H1 (cell line): Measurements from ENCODE around the gene DNAJC17. TPM values are rescaled to one million over a fixed set of nuclear protein-coding genes. Genes with fewer than 3 reads are reported as not detected.

Source experiments
- CEBPB ChIP-seq: IDR thresholded peaks from 2 replicates; pipeline ENCODE4 v1.6.1; 2012; ENCODE audit warnings: low read depth, low read length
- KDM5A ChIP-seq: fragments of 200-600 bp; IDR thresholded peaks from 2 replicates; pipeline ENCODE4 v1.7.1; 2012; ENCODE audit warnings: mild to moderate bottlenecking, low read length, inconsistent platforms, mixed read lengths
- NRF1 ChIP-seq: IDR thresholded peaks from 2 replicates; pipeline ENCODE4 v1.6.1; 2011; ENCODE audit warnings: mild to moderate bottlenecking, low read depth, low read length, improper control_type of control experiment
- PHF8 ChIP-seq: fragments of 200-600 bp; sonication (generic); conservative IDR thresholded peaks from 2 replicates; pipeline ENCODE4 v1.7.1; 2012; ENCODE audit warnings: low read depth, mild to moderate bottlenecking, inconsistent platforms, low read length, moderate library complexity
- RFX5 ChIP-seq: IDR thresholded peaks from 2 replicates; pipeline ENCODE4 v1.6.1; 2011; ENCODE audit warnings: low read depth, low read length, improper control_type of control experiment, borderline replicate concordance
- SP1 ChIP-seq: IDR thresholded peaks from 2 replicates; pipeline ENCODE4 v1.6.1; 2011; ENCODE audit warnings: low read depth, low read length
- TAF1 ChIP-seq: IDR thresholded peaks from 2 replicates; pipeline ENCODE4 v1.6.1; 2011; ENCODE audit warnings: mild to moderate bottlenecking, low read depth, low read length
- polyA plus RNA-seq, 7 experiments: library from polyadenylated mRNA; depleted of rRNA in 3 of 7; stranded (reverse) in 5 of 7; unstranded in 2 of 7; fragments of >200 nt in 5 of 7; fragments of 200-250 nt in 2 of 7; gene quantifications; 1 replicate in 5 of 7; 2 replicates in 1 of 7; 4 replicates in 1 of 7; pipeline versions ENCODE4 v1.2.1 to v1.2.3, GENCODE V29; 2011 to 2013; ENCODE audit warnings: missing spikeins in 2 of 7, mixed read lengths in 2 of 7
- total RNA-seq: library from RNA; stranded (reverse); fragmentation: NEBNext Ultra II Directional; extraction: Animal tissue kit (Norgen Biotek cat#: 25700); gene quantifications from 2 replicates; pipeline ENCODE4 v1.2.1, GENCODE V29; 2021
- TF ChIP-seq, protein P1 (sequence below): fragments of 300-600 bp; sonication (generic); IDR thresholded peaks from 2 replicates; pipeline ENCODE4 v1.7.1; 2012; ENCODE audit warnings: low read length, moderate library complexity, mild to moderate bottlenecking, inconsistent platforms; ENCODE audit not compliant: insufficient replicate concordance
- TF ChIP-seq, protein P2 (sequence below): IDR thresholded peaks from 2 replicates; pipeline ENCODE4 v1.6.1; 2011; ENCODE audit warnings: low read depth, mild to moderate bottlenecking, low read length; ENCODE audit not compliant: insufficient read depth
- TF ChIP-seq, protein P3 (sequence below): IDR thresholded peaks from 2 replicates; pipeline ENCODE4 v1.6.1; 2011; ENCODE audit warnings: low read length, improper control_type of control experiment

DNAJC17 gene
- total and polyA plus RNA-seq, 2 of the 8 experiments (the other 6 are each of a cell fraction or from before 2014, with no cell fraction given) = 39.5 to 45.4 TPM

DNA sequence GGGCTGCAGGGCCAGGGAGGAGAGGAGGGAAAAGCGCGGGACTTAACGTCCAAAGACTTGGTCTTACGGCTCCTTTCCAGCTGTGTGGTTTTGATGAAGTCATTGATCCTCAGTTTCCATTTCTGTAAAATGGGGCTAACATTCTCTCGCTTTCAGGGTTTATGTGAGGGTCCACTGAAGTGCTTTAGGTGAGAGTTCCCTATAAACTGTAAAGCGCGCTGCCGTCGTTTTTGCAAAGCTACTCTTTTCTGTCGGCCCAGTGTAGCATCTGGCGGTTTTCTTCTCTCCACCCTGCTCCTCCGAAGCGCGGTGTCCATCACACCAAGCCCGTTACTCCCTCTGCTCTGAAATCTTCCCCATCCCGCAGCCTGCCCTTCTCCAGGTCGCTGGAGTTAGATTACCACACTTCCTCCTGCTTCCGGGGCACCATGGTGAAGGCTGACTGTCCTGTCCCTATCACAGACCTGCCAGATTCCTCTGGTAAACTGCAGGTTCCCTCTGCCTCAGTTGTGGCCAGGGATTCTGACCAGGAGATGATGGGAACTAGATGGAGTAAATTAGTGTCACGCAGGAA lies 702 bp upstream of the DNAJC17 start (continued):
- TF ChIP-seq, protein P1, sequence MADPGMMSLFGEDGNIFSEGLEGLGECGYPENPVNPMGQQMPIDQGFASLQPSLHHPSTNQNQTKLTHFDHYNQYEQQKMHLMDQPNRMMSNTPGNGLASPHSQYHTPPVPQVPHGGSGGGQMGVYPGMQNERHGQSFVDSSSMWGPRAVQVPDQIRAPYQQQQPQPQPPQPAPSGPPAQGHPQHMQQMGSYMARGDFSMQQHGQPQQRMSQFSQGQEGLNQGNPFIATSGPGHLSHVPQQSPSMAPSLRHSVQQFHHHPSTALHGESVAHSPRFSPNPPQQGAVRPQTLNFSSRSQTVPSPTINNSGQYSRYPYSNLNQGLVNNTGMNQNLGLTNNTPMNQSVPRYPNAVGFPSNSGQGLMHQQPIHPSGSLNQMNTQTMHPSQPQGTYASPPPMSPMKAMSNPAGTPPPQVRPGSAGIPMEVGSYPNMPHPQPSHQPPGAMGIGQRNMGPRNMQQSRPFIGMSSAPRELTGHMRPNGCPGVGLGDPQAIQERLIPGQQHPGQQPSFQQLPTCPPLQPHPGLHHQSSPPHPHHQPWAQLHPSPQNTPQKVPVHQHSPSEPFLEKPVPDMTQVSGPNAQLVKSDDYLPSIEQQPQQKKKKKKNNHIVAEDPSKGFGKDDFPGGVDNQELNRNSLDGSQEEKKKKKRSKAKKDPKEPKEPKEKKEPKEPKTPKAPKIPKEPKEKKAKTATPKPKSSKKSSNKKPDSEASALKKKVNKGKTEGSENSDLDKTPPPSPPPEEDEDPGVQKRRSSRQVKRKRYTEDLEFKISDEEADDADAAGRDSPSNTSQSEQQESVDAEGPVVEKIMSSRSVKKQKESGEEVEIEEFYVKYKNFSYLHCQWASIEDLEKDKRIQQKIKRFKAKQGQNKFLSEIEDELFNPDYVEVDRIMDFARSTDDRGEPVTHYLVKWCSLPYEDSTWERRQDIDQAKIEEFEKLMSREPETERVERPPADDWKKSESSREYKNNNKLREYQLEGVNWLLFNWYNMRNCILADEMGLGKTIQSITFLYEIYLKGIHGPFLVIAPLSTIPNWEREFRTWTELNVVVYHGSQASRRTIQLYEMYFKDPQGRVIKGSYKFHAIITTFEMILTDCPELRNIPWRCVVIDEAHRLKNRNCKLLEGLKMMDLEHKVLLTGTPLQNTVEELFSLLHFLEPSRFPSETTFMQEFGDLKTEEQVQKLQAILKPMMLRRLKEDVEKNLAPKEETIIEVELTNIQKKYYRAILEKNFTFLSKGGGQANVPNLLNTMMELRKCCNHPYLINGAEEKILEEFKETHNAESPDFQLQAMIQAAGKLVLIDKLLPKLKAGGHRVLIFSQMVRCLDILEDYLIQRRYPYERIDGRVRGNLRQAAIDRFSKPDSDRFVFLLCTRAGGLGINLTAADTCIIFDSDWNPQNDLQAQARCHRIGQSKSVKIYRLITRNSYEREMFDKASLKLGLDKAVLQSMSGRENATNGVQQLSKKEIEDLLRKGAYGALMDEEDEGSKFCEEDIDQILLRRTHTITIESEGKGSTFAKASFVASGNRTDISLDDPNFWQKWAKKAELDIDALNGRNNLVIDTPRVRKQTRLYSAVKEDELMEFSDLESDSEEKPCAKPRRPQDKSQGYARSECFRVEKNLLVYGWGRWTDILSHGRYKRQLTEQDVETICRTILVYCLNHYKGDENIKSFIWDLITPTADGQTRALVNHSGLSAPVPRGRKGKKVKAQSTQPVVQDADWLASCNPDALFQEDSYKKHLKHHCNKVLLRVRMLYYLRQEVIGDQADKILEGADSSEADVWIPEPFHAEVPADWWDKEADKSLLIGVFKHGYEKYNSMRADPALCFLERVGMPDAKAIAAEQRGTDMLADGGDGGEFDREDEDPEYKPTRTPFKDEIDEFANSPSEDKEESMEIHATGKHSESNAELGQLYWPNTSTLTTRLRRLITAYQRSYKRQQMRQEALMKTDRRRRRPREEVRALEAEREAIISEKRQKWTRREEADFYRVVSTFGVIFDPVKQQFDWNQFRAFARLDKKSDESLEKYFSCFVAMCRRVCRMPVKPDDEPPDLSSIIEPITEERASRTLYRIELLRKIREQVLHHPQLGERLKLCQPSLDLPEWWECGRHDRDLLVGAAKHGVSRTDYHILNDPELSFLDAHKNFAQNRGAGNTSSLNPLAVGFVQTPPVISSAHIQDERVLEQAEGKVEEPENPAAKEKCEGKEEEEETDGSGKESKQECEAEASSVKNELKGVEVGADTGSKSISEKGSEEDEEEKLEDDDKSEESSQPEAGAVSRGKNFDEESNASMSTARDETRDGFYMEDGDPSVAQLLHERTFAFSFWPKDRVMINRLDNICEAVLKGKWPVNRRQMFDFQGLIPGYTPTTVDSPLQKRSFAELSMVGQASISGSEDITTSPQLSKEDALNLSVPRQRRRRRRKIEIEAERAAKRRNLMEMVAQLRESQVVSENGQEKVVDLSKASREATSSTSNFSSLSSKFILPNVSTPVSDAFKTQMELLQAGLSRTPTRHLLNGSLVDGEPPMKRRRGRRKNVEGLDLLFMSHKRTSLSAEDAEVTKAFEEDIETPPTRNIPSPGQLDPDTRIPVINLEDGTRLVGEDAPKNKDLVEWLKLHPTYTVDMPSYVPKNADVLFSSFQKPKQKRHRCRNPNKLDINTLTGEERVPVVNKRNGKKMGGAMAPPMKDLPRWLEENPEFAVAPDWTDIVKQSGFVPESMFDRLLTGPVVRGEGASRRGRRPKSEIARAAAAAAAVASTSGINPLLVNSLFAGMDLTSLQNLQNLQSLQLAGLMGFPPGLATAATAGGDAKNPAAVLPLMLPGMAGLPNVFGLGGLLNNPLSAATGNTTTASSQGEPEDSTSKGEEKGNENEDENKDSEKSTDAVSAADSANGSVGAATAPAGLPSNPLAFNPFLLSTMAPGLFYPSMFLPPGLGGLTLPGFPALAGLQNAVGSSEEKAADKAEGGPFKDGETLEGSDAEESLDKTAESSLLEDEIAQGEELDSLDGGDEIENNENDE = no peak
- TF ChIP-seq KDM5A (no peak), PHF8 (no peak), SP1 (no peak), TAF1 (no peak; the same call in 1 of the 2 replicates), CEBPB (no peak), RFX5 (no peak), NRF1 (no peak)
- TF ChIP-seq, protein P2, sequence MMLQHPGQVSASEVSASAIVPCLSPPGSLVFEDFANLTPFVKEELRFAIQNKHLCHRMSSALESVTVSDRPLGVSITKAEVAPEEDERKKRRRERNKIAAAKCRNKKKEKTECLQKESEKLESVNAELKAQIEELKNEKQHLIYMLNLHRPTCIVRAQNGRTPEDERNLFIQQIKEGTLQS = no peak
- TF ChIP-seq, protein P3, sequence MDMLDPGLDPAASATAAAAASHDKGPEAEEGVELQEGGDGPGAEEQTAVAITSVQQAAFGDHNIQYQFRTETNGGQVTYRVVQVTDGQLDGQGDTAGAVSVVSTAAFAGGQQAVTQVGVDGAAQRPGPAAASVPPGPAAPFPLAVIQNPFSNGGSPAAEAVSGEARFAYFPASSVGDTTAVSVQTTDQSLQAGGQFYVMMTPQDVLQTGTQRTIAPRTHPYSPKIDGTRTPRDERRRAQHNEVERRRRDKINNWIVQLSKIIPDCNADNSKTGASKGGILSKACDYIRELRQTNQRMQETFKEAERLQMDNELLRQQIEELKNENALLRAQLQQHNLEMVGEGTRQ = no peak
